Fibroblast of skin of back (primary cell): ENCODE measurements around the gene SEC31B.

Experiments
- DNase-seq: peaks from one replicate; pipeline ENCODE4 v3.0.0-alpha.2; 2013

SEC31B gene

GRCh38 chr10:100489396-100489795 is 30.3 kb downstream of the SEC31B start:
- no peak for DNase-seq

DNA sequence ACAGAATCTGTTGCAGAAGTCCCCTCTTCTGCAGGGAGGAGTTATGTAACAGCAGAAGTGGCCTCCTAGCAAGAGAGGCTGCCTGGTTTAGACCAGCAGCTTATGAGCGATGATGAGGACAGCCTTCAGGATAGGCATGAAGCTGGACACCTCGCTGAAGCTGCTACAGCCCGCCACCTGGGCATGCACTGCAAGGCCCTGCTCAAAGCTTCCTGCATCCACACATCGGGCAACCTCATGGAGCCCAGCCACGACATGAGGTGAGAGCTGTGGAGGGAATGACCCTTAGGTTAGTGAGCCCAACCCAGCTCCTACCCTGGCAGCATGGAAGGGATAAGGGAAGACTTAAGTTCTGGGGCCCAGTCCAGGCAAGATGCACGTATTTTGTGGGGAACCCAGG is 32.1 kb downstream of the SEC31B start:
- DNase-seq = no peak

DNA sequence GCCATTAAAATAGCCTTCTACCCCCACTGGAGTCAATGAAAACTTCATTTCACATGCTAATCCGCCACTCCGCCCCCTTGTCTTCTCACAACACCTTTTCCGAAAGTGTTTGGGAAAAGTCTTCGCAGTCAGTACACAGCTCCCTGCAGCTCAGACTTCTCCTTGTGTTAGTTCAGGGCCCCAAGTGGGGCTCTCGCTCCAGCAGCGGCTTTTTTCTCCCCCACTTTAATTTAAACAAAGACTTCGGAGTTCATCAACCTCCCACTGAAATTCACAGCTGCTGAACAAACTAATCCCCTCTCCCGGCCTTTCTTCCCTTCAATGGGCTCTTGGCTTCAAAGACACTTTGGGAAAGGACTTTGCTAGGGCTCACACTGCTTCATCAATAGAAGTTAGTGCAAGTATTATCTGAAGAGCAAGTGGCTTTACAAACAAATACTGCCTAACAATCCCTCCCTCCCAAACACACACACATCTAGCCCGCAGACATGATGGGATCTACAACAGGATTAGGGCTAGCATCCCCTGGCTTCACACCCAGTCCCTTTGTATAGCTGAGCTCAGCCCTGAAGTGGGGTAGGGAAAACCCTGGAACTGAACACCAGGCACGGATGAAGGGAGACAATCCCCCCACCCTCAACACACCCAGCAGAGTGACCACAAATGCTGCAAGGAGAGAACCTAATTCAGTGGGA is 33.7 kb downstream of the SEC31B start:
- no peak for DNase-seq

DNA sequence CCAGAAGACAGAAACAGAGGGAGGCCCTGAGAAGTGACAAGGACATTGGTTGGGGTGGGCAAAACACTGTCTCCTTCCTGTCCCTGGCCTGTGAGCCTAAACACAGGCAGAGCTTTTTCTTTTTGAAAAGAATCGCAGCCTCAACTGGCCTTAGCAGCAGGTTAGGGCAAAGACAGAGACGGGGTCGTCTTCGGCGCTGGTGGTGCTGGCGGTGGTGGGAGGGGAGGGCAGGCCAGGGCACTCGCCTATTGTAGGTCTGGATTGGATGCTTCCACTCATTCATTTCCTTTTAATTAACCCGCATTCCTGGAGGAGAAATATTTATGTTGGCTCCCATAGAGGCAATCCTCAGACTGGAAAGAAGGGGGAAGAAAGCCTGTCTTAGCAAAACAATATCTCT is 34.3 kb downstream of the SEC31B start:
- no peak for DNase-seq

- DNase-seq = no peak
These were observed 35.6 kb downstream of the SEC31B start for GRCh38 chr10:100483876-100484666.

DNA sequence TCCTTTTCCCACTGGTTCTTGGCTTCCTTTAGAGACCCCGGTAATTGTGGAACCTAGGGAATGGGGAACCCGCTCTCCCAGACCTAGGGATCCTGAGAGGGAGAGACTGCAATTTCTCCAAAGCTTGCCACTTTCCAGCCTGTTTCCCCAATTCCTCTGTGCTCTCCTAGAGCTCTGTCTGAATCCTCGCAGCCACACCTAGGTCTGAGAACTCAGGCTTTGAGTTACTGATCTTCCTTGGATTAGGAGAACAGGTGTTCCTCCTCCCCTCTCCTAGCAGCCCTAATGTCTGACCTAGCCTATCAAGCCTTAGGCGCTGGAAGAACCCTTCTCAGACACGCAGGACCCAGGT is 36.9 kb downstream of the SEC31B start:
- DNase-seq = no peak

DNA sequence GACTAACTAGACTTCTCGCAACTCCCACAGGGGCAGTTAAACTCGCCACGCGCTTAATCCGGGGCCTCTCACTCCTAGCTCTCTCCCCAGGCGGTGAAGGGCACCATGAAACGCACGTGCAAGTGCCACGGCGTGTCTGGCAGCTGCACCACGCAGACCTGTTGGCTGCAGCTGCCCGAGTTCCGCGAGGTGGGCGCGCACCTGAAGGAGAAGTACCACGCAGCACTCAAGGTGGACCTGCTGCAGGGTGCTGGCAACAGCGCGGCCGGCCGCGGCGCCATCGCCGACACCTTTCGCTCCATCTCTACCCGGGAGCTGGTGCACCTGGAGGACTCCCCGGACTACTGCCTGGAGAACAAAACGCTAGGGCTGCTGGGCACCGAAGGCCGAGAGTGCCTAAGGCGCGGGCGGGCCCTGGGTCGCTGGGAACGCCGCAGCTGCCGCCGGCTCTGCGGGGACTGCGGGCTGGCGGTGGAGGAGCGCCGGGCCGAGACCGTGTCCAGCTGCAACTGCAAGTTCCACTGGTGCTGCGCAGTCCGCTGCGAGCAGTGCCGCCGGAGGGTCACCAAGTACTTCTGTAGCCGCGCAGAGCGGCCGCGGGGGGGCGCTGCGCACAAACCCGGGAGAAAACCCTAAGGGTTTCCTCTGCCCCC is 37.4 kb downstream of the SEC31B start:
- peak; percentile 56 for DNase-seq

DNA sequence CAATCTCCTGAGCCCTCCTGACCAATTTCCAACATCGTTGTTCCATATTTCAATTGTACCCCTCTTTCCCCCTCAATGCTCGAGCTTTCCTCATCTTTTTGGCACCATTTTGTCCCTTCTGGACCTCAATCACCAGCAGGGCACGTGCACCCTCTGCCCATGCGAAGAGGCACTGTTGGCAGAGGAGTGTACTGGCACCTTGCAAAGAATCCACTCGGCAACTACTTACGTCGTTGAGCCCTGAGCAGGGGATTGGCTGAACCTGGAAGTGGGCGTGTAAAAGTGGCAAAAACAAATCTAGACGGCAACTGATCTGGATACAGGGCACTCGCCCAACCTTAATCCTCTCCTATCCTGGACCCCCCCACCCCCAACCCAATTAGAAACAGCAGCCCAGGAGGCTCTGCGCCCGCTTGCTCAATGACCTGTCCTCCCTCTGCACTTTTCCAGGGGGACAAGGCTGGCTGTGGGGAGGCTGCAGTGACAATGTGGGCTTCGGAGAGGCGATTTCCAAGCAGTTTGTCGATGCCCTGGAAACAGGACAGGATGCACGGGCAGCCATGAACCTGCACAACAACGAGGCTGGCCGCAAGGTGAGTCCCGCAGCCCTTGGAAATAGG is 38.1 kb downstream of the SEC31B start:
- DNase-seq = peak; percentile 82

DNA sequence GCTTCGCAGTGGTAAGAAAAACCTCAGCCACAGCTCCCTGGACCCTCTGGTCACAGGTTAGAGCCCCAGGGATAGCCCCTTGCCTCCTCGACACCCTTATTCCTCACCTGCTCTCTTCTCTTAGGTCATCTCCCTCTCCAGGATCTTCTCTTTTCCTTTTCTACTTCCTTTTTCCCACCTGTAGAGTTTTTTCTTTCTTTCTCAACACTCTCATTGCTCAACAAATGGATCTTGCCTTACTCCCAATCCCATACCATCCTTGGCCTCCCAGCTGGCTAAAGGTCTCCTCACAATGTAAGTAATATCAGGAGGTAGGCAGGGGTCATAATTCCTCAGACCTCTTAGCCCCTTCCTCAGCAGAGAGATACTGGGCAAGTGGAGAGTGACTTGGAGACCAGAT is 39.7 kb downstream of the SEC31B start:
- no peak for DNase-seq

DNA sequence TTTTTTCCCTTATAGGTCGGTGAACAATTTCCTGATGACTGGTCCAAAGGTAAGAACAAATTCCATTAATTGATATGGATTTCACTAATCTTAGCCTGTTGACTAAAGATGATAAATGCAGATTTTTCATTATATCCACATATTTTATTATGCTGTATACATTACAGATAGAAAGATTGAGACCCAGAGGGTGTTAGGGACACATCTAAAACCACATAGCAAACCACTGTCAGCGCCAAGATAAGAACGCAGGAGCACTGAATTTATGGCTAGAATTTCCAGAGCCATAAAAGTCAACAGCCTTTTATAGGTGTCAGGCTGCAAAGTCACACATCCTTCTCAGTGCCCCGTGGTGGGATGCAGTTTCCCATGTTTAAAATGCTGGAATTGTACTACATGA is 40.6 kb downstream of the SEC31B start:
- DNase-seq = no peak

DNA sequence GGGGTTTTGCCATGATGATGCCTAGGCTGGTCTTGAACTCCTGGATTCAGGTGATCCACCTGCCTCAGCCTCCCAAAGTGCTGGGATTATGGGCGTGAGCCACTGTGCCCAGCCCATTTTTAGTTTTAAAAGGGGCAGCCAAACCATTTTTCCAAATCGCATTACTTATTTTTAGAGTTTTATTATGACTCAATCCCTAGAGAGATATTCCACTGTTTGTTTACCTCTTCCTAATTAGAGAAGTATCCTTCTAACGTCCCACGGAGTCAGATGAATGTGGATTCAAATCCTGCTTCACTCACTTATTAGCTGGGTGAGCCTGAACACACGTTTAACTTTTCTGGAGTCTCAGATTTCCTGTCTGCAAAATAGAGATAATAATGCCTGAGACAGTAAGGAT is 41.7 kb downstream of the SEC31B start:
- no peak for DNase-seq

DNA sequence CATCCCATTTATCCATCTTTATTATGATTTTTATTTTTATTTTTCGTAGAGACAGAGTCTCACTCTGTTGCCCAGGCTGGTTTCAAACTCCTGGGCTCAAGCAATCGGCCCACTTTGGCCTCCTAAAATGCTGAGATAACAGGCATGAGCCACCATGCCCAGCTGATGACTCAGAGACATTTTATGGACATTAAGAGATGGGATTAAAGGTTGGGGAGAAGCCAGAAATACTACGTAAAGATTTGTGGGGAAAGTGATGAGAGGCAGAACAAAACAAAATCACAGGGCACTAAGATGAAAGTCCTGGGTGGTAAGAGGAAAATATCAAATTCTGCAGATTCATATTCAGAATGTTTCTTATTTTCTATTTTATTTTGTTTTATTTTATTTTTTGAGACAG is 49.3 kb downstream of the SEC31B start:
- DNase-seq = peak; percentile 61

- no peak for DNase-seq
These were observed 49.9 kb downstream of the SEC31B start for GRCh38 chr10:100469756-100470155.

GRCh38 chr10:100468978-100469377 is 50.7 kb downstream of the SEC31B start:
- DNase-seq = peak; percentile 8

DNA sequence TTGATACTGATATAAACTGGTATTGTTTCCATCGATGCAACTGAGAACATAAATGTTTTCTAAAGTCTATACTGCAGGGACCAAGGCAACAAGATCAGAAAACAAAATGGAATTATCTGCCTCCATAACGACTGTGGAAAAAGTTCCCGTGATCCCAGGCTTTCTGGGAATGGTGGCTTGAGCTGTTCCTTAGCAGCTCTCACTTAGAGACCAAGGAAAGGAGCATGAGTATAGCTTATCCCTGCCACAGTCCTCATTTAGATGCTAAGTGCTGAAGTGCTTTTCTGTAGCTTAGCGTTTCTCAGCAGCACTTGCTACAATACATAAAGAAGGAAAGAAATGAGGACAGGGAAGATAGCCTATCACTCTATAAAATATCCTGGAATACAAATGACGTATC is 51.3 kb downstream of the SEC31B start:
- no peak for DNase-seq

DNA sequence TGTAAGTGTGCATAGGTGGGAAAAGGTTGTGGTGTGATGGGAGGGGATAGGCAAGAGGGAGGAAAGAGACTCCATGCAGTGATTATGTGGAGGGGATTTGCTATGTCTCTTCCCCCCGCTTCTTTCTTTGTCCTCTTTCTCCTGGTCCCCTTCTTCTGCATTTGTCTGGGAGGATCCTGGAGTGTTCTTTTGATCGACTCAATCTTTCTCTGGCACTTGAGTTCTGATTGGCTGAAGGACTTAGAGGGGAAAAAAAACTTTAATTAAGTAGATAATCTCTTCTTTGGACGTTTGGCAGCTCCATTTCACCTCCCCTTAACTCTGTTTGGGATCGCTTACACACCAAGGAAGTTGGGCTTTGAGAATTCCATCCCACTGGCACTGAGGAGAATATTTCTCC is 57.0 kb downstream of the SEC31B start, which contains the start of gene WNT8B:
WNT8B (plus strand) TSS at position 301 of the 400 bp plus-strand sequence. CDS start 160 bp downstream, outside the sequence.
- DNase-seq = no peak

DNA sequence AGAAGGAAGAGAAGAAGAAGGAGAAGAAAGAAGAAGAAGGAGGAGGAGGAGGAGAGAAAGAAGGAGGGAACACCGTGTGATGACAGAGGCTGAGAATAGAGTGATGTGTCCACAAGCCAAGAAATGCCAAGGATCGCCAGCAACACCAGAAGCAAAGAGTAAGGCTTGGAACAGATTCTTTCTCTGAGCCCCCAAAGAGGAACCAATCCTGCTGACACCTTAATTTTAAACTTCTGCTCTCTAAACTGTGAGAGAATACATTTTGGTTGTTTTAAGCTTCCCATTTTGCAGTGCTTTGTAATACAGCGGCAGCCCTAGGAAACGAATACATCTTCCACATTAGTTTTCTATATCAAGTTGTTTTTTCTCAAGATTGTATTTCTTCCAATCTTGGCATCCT is 70.7 kb downstream of the SEC31B start:
- DNase-seq = no peak

DNA sequence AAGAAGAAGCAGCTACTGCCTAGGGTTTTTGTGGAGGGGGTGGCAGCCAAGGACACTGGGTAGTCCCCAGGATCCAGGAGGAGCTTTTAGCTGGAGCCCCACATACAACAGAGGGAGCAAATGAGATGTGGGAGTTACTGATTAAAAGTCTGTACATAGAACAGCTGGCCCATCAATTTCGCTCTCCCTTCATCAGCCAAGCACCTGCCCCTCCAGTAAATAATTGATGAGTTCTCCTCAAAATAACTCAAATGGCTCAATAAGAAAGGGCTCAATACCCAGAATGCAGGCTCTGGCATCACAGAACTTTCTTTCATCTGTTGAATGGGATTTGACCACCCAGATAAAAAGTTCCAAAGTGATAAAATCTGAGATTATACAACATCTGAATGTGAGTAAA is 72.0 kb downstream of the SEC31B start:
- no peak for DNase-seq

GRCh38 chr10:100446130-100446761 is 73.4 kb downstream of the SEC31B start:
- no peak for DNase-seq

GRCh38 chr10:100442548-100442947 is 77.1 kb downstream of the SEC31B start:
- no peak for DNase-seq

DNA sequence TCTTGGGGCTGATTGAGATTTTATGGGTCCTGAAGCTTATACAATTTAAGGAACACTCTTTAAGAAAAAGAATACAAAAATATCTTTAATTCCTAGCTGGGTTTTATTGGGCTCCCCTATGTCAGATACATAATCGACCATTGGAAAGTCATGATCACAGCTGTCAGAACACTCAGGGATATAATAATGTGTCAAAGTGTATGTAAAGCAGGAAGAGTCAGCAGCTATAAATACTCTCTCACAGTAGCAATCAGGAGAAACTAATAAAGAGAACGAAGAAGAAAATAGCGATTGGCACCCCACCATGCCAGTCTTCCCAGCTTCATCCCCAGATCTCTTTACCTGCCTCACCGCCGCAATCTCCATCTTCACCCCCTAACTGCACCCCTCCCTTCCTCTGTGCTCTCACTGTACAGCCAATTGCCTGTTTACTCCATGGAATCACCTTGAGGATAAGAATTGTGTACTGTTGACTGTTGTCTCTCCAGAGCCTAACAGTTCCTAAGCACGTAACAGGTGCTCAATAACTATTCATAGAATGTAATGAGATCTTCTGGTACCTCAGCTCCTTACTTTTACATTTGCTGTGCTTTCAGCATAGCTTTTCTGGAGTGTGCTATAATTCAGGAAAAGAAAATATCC is 80.9 kb downstream of the SEC31B start:
- no peak for DNase-seq
